Trophoblast cell (in vitro differentiated cells and primary cell): ENCODE data around the gene BRF1.

ENCODE experiments used
- DNase-seq, 2 donors: peaks; one replicate each; pipeline ENCODE4 v3.0.0-alpha.2; 2016
- H2AFZ ChIP-seq: 2 replicates; pipeline ENCODE4 v1.6.1; 2013; ENCODE audit warnings: low read length, moderate library complexity, mild to moderate bottlenecking; ENCODE audit not compliant: insufficient read depth, poor library complexity
- H2AK5ac ChIP-seq: 2 replicates; pipeline ENCODE4 v1.6.1; 2013; ENCODE audit warnings: mild to moderate bottlenecking, low read length
- H2BK120ac ChIP-seq: 2 replicates; pipeline ENCODE4 v1.6.1; 2013; ENCODE audit warnings: low read length, mild to moderate bottlenecking, moderate library complexity; ENCODE audit not compliant: insufficient read depth, poor library complexity
- H2BK12ac ChIP-seq: 2 replicates; pipeline ENCODE4 v1.6.1; 2013; ENCODE audit warnings: mild to moderate bottlenecking, low read length, moderate library complexity
- H2BK5ac ChIP-seq: 2 replicates; pipeline ENCODE4 v1.6.1; 2013; ENCODE audit warnings: low read length, low read depth, moderate library complexity, mild to moderate bottlenecking; ENCODE audit not compliant: poor library complexity
- H3K14ac ChIP-seq: 2 replicates; pipeline ENCODE4 v1.6.1; 2013; ENCODE audit warnings: mild to moderate bottlenecking, low read length
- H3K18ac ChIP-seq: 2 replicates; pipeline ENCODE4 v1.6.1; 2013; ENCODE audit warnings: mild to moderate bottlenecking, low read length
- H3K23ac ChIP-seq: 2 replicates; pipeline ENCODE4 v1.6.1; 2013; ENCODE audit warnings: low read length
- H3K27ac ChIP-seq: 2 replicates; pipeline ENCODE4 v1.5.1; 2013; ENCODE audit warnings: low read depth, mild to moderate bottlenecking, inconsistent platforms, low read length, moderate library complexity
- H3K27me3 ChIP-seq: 2 replicates; pipeline ENCODE4 v1.6.1; 2013; ENCODE audit warnings: inconsistent platforms, mild to moderate bottlenecking, low read length, moderate library complexity; ENCODE audit not compliant: insufficient read depth
- H3K36me3 ChIP-seq, 2 experiments: 1 replicate in 1 of 2; 2 replicates in 1 of 2; pipeline ENCODE4 v1.6.1; 2013; ENCODE audit warnings: low read length in 2 of 2, mild to moderate bottlenecking in 2 of 2, moderate library complexity in 1 of 2; ENCODE audit not compliant: insufficient read depth in 2 of 2, control insufficient read depth in 1 of 2
- H3K4ac ChIP-seq: 2 replicates; pipeline ENCODE4 v1.6.1; 2013; ENCODE audit warnings: low read depth, mild to moderate bottlenecking, low read length, moderate library complexity
- H3K4me1 ChIP-seq, 2 experiments: 1 replicate in 1 of 2; 2 replicates in 1 of 2; pipeline ENCODE4 v1.6.1; 2013; ENCODE audit warnings: low read length in 2 of 2, mild to moderate bottlenecking in 2 of 2, moderate library complexity in 1 of 2; ENCODE audit not compliant: insufficient read depth in 2 of 2, control insufficient read depth in 1 of 2
- H3K4me2 ChIP-seq: 2 replicates; pipeline ENCODE4 v1.6.1; 2013; ENCODE audit warnings: inconsistent platforms, mild to moderate bottlenecking, low read length, moderate library complexity
- H3K4me3 ChIP-seq: 2 replicates; pipeline ENCODE4 v1.5.1; 2013; ENCODE audit warnings: mild to moderate bottlenecking, low read depth, low read length, inconsistent platforms
- H3K79me1 ChIP-seq: one replicate; pipeline ENCODE4 v1.6.1; 2013; ENCODE audit warnings: low read length
- H3K79me2 ChIP-seq: 2 replicates; pipeline ENCODE4 v1.6.1; 2013; ENCODE audit warnings: low read length, mild to moderate bottlenecking; ENCODE audit not compliant: control insufficient read depth, insufficient read depth, poor library complexity
- H3K9ac ChIP-seq: 2 replicates; pipeline ENCODE4 v1.6.1; 2013; ENCODE audit warnings: mild to moderate bottlenecking, low read length
- H3K9me3 ChIP-seq: 2 replicates; pipeline ENCODE4 v1.6.1; 2013; ENCODE audit warnings: low read depth, mild to moderate bottlenecking, control low read depth, inconsistent platforms, low read length; ENCODE audit not compliant: insufficient read depth
- H4K12ac ChIP-seq: 2 replicates; pipeline ENCODE4 v1.6.1; 2013; ENCODE audit warnings: low read depth, mild to moderate bottlenecking, low read length, moderate library complexity
- H4K8ac ChIP-seq: 2 replicates; pipeline ENCODE4 v1.6.1; 2013; ENCODE audit warnings: low read depth, mild to moderate bottlenecking, low read length, moderate library complexity
- H4K91ac ChIP-seq: one replicate; pipeline ENCODE4 v1.6.1; 2013; ENCODE audit warnings: low read depth, mild to moderate bottlenecking, low read length, moderate library complexity
- WGBS: extraction: QIAGEN DNeasy Blood & Tissue Kit; methylation state at CpG from one replicate; pipeline ENCODE4 v1.1.7; 2013; ENCODE audit warnings: missing lambda C conversion rate; ENCODE audit not compliant: insufficient read length, insufficient coverage; ENCODE audit errors: extremely low coverage; 5-methylcytosine and 5-hydroxymethylcytosine counted together

The BRF1 gene

DNA sequence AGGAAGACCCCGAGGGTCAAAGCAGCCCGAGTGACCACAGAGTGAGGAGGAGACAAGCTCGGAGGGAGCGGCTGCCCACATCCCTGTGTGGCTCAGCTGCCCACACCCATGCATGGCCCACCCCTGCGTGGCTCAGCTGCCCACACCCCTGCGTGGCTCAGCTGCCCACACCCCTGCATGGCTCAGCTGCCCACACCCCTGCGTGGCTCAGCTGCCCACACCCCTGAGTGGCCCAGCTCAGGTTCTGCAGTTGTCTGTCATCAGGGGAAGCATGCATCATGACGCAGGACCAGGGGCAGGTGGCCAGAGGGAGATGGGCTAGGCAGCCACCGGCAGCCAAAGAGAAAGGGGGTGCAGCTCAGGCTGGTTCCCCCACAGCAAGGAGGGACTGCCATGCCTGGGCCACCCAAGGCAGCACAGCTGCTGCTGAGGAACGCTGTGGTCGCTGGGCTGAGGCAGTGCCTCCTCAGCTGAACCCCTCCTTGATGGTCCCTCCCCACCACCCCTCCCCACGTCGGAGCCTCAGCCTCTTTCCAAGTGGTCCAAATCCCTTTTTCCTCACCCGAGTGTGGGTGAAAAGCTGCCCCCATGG lies 86.4 kb downstream of the BRF1 start:
- H3K79me2 ChIP-seq: no peaks in the 10 kb centered on the region
- no CpG with 5 or more reads among the region's 14 CpGs for WGBS
- H2AK5ac ChIP-seq: no peak overlapping the region

DNA sequence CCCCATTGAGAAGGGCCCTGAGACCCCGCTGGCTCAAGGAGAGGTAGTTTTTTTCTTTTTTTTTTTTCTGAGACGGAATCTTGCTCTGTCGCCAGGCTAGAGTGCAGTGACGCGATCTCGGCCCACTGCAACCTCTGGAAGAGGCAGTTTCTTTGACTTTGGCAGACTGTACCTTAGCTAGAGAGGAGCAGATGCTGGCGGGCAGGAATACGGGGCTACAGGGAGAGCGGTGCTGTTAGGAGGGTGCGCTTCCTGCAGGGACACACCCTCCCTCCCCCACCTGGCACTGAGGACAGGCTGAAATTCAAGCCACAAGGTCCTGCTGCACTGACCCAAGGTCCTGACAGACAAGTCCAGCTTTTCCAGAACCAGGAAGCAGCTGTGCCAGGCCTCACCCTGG lies 87.4 kb downstream of the BRF1 start:
- Histone ChIP-seq H3K9me3 (peaks cover 10% of the 10 kb centered on the region), H4K91ac (no peak overlapping the region), H2BK120ac (no peak overlapping the region), H3K4me1 (peaks cover 0 to 6% of the 10 kb centered on the region in 2 experiments), H3K79me1 (no peaks in the 10 kb centered on the region), H3K9ac (no peak overlapping the region), H3K4me3 (no peak overlapping the region), H2BK12ac (no peak overlapping the region), H3K27ac (no peak overlapping the region), H3K4me2 (no peak overlapping the region), H4K12ac (no peak overlapping the region), H3K23ac (no peak overlapping the region), H3K27me3 (no peaks in the 10 kb centered on the region), H3K14ac (no peak overlapping the region), H3K18ac (no peak overlapping the region), H2AFZ (no peak overlapping the region), H2BK5ac (no peak overlapping the region), H3K79me2 (no peaks in the 10 kb centered on the region), H2AK5ac (no peak overlapping the region), H3K4ac (no peak overlapping the region), H4K8ac (no peak overlapping the region), H3K36me3 (peaks cover 23 to 26% of the 10 kb centered on the region in 2 experiments)
- DNase-seq: no peak
- WGBS: no CpG with 5 or more reads among the region's 10 CpGs

More for the DNA sequence above, 86.4 kb downstream of the BRF1 start:
- Histone ChIP-seq H3K18ac (no peak overlapping the region), H2AFZ (no peak overlapping the region), H3K9ac (no peak overlapping the region), H3K4ac (no peak overlapping the region), H2BK5ac (no peak overlapping the region), H4K12ac (no peak overlapping the region), H3K14ac (no peak overlapping the region), H3K4me3 (no peak overlapping the region), H3K4me1 (no peaks in the 10 kb centered on the region), H2BK12ac (no peak overlapping the region), H3K36me3 (peaks cover 34 to 37% of the 10 kb centered on the region in 2 experiments), H3K4me2 (no peak overlapping the region), H3K9me3 (peaks cover 10% of the 10 kb centered on the region), H4K8ac (no peak overlapping the region), H4K91ac (no peak overlapping the region), H3K79me1 (no peaks in the 10 kb centered on the region), H3K27me3 (no peaks in the 10 kb centered on the region), H3K23ac (no peak overlapping the region), H2BK120ac (no peak overlapping the region), H3K27ac (no peak overlapping the region)
- no peak for DNase-seq

DNA sequence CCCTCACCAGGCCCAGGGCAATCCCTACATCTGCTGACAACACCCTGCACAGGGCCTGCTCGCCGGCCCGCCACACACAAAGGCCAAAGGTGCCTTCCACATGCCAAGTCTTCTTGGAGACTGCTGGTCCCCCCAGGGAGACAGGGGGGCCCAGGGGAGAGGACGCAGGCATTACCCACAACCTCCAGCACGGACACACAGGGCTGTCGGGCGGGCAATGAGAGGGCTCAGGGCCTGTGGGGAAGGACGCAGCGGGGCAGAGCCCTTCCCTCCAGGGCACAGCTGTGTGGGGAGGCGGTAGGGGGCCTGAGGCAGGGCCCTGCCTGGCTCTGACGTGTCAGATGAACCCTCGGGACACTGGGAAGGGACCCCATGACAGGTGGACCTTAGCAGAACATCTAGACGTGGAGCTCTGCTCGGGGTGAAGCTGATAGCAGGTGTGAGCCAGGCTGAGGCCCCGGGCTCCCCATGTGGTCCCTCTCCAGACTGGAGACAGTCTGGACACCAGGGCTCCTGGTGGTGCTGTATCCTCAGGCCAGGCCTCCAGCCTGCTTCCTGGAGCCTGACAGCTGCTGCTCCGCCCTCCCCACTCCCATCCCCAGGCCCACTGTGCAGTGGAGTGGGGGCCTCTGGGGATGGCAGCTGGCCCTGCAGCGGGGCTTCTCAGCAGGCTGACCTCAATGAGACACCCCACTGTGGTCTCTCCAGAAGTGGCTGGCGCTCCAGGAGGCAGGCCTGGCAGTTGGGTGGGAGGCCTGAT lies 88.1 kb downstream of the BRF1 start:
- DNase-seq: no peak
- Histone ChIP-seq H3K4me2 (no peak overlapping the region), H3K14ac (no peak overlapping the region), H4K91ac (no peak overlapping the region), H2AK5ac (no peak overlapping the region), H2BK120ac (no peak overlapping the region), H3K79me1 (no peaks in the 10 kb centered on the region), H4K8ac (no peak overlapping the region), H3K27me3 (no peaks in the 10 kb centered on the region), H3K4ac (no peak overlapping the region), H2BK12ac (no peak overlapping the region), H3K18ac (no peak overlapping the region), H3K9ac (no peak overlapping the region), H3K23ac (no peak overlapping the region), H3K9me3 (peaks cover 8% of the 10 kb centered on the region), H3K27ac (no peak overlapping the region), H3K4me1 (peaks cover 0 to 6% of the 10 kb centered on the region in 2 experiments), H2BK5ac (no peak overlapping the region), H4K12ac (no peak overlapping the region), H3K79me2 (no peaks in the 10 kb centered on the region), H3K4me3 (no peak overlapping the region), H2AFZ (no peak overlapping the region), H3K36me3 (peaks cover 17 to 22% of the 10 kb centered on the region in 2 experiments)
- no CpG with 5 or more reads among the region's 18 CpGs for WGBS

DNA sequence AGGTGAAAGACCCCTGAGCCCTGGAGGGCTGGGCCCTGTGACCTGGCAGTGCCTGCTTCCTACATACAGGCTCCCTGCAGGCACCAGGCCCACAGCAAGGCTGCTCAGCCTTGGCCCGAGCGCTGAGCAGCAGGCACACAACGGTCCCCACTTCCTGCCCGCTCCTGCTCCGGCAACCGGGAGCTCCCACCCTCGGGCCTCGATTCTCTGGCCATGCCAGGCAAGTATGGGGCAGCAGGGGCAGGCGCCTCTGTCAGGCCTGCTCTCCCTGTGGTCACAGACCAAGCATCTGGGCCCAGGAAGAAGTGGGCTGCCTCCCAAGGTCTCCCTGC lies 89.1 kb downstream of the BRF1 start:
- no peak overlapping the region for H3K4me3 ChIP-seq

More for the DNA sequence above, 89.1 kb downstream of the BRF1 start:
- Histone ChIP-seq H2BK12ac (no peak overlapping the region), H2BK5ac (no peak overlapping the region), H3K18ac (no peak overlapping the region), H3K23ac (no peak overlapping the region), H3K27me3 (no peaks in the 10 kb centered on the region), H2AK5ac (no peak overlapping the region), H3K4me2 (no peak overlapping the region), H3K36me3 (peaks cover 9 to 13% of the 10 kb centered on the region in 2 experiments), H3K14ac (no peak overlapping the region), H3K79me2 (no peaks in the 10 kb centered on the region), H3K9ac (no peak overlapping the region), H3K4ac (no peak overlapping the region), H3K79me1 (no peaks in the 10 kb centered on the region), H3K27ac (no peak overlapping the region), H4K12ac (no peak overlapping the region), H3K9me3 (peaks cover 8% of the 10 kb centered on the region), H2AFZ (no peak overlapping the region), H4K91ac (no peak overlapping the region), H4K8ac (no peak overlapping the region), H2BK120ac (no peak overlapping the region), H3K4me1 (peaks cover 0 to 6% of the 10 kb centered on the region in 2 experiments)
- WGBS: no CpG with 5 or more reads among the region's 9 CpGs
- DNase-seq: no peak
